NAMALWA (cell line): ENCODE results near the gene NIPAL4.
A peak's percentile ranks its signal among the peaks of the same experiment; 100 is the strongest.
"Not testable (repeated sequence)": the region's sequence is repeated elsewhere in the genome, so short reads cannot be mapped to it uniquely, and the experiment has no call there.

Experiments used
- DNase-seq: peaks from one replicate; pipeline ENCODE4 v3.0.0-alpha.2; 2015; ENCODE audit warnings: low spot score

NIPAL4 gene

DNA sequence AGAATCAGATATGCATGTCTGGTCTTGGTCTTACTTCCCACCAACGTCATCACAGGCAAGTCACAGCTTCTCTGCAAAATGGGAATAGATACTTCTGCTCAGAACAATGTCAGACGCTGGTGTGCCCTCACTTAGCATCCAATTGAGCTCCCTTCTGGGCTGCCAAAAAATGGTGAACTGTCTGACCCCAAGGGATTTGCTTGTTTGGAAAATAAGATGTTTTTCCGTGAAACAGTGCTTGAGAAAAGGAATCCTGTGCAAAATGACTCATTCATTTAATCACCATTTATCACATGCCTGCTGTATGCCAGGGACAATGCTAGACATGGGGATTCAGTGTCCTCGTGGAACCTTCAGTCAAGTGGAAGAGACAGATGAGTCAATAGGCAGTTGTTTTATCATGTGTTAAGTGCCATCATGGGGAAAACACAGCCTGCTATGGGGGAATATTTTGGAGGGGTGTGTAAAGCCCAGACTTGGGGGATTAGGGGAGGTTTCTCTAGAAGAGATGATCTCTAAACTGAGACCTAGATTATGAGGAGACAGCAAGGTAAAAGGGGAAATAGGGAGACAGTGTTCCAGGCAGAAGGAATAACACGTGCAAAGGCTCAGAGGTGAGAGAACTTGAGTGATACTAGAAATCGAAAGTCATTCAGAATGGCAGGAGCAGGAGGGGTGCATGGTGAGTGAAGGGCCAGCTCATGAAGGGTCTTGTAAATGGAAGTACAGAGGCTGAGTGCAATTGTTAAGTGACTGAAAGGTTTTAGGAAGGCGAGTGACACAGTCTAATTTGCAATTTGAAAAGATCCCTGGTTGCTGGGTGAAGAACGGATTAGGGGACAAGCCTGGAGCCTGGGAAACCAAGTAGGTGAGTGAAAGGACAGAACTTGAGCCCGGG lies 3.9 kb downstream of the NIPAL4 start:
- DNase-seq, result no peak

GRCh38 chr5:157464519-157465171 lies 4.6 kb downstream of the NIPAL4 start:
- no peak for DNase-seq

DNA sequence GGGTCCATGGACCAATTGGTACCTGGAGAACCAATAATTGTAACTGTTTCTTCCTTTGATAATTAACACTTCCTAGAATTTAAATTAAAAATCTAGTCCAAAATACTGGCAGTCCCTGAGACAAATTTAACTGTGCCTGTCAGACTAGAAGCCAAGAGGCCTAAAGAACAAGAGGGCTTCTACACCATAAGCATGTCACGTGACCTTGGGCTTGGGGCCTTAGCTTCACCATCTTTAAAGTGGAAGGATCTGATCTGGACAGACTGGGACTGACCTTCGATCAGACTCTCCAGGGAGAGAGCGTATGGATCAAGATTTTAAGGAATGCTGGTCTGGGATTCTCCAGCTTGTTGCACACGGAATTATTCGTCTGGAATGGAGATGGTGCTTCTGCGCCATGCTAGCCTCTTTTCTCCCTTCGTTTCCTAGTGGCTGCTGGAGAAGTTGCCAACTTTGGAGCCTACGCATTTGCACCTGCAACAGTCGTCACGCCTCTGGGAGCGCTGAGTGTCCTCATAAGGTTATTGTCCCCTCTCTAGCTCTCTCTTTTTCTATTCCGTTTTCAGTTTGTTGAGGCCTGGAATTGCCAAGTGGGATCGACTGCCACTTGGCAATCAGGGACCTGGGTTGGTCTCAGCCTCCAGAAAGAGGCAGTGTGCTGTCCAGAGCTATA lies 8.4 kb downstream of the NIPAL4 start:
- DNase-seq, result no peak

DNA sequence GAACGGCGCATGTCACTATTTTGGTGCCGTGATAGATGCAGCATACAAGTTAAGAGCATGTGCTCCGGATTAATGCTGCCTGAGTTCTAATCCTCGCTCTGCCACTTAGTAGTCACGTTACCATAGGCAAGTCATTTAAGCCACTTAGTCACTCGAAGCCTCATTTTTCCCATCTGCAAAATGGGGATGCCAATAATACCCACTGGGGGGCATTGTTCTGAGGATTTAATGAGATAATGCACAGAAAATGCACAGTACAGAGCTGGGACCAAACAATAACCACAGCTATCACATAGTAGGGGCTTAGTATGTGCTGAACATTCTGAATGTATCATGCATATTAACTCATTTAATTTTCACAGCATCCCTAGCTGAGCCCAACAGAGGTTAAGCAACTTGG lies 9.1 kb downstream of the NIPAL4 start:
- peak; percentile 58 for DNase-seq

- DNase-seq, result no peak
Observed at GRCh38 chr5:157469687-157470086, 9.7 kb downstream of the NIPAL4 start.

- no peak for DNase-seq
Observed at GRCh38 chr5:157470631-157471030, 10.6 kb downstream of the NIPAL4 start.

- peak; percentile 72 for DNase-seq
Observed at GRCh38 chr5:157471709-157472108, 11.7 kb downstream of the NIPAL4 start.

DNA sequence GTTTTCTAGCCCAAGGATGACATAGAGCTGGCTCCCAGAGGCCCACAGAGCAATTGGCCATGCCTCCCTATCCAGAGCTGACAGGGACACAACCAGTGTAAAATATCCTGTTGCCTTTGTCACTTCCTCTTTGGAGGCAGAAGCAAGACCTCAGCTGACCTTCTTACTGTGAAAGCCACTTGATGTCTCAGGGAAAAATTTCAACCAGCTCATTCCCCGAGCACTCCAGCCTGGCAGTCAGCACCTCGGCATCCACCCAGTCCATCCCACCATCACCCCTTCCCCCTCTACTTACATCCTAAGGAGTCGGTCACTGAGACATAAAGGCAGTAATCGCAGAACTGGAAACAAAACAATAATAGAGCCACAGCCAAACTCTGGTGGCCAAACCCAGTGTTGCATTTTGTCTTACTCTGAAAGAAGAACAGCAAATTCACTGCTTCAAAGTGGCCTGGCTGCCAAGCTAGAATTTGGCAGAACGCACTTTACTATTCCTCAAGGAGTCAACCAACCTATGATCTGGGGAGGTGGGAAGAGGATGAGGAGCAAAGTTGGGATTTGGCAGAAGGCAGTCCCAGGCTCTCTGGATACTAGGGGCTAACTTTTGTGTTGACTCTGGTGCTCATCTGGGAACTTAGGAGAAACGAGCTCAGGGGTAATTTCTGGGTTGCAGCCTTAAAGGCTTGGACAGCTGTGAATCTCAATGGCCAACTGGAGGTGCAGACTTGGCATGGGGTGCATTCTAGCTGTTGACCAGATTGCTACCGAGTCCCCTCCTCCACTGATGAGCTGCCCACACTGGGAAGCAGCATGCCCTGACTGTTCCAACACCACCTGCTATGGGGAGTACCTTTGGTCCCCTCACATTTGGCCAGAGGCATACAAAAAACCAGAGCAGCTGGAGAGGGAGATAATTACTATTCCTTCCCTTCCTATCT lies 13.6 kb downstream of the NIPAL4 start:
- no peak for DNase-seq

- DNase-seq, result no peak
Observed at GRCh38 chr5:157475432-157475831, 15.4 kb downstream of the NIPAL4 start.

DNA sequence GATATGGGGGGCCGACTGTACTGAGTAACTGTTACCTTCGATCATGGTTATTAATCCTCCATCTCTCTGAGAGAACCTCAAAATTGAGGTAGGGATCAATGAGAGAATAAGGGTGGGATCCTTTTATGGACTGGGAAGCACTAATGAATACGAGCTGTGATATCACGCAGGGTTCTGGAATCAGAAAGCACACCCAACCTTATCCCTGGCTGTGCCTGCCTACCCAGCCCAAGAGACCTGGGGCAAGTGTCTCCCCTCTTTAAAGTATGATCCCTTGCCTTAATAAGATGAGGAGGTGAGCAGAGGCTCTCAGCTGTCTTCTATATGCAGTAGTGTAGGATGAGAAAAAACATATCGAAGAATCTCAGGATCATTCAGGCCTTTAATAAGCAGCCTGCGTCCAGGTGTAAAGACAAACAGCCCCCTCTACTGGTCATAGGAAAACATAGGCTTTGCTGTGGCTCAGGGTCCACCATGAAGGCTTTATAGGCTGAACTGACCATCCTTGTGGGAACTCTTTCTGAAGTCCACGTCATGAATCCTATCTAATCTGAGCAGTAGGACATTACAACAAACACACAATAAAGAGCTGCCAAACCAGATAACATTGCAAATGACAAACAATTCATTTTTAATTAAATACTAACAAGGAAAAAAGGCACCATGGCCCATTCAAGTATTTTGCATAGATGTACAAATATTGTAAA lies 16.8 kb downstream of the NIPAL4 start:
- DNase-seq, result peak; percentile 76

DNA sequence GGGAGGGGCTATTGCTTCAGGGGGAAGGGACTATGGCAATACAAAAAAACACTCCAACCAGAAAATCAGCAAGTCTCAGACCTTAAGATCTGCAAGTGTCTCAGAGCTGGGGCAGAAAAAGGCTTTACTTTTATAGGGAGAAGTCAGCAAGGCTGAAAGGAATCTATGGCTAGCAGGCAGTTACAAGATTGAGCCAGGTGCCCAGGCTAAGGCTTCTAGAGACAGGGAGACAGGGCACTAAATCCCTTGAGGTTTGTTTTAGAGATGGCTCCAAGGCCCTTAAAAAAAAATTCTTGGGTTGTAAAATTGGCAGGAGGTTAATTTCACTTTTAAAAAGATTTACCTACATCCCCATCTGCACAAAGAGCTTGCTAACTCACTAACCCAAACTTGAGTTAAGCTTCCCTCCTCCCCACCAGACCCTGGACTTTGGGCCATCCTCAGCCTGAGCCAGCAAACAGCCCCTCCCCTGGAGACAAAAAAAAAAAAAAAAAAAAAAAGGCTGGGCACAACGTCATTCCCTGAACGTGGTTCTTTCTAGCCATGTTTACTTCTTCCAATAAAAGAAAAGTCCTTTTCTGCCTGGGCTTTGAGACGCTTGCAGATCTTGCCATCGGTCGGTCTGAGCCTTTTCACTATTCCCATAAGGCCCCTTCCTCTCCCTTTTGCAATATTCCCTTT lies 17.9 kb downstream of the NIPAL4 start:
- no peak for DNase-seq

DNA sequence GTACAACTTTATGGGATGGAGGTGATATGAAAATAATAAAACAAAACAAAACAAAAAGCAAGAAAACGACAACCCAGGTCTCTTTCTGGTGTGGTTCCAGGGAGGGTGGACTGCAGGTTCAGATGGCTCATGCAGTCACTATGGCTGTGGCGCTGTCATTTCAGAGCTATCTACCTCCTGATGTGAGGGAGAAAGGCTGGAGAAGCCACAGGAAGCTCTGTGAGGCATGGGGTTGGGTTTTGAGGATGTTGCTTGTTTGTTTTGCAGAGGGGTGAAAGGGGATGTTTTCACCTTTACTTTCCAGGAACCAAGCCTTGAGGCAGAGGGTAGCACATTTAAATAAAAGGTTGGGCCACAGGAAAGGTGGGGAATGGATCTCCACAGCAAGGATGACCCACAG lies 18.7 kb downstream of the NIPAL4 start:
- no peak for DNase-seq

GRCh38 chr5:157479166-157479565 lies 19.2 kb downstream of the NIPAL4 start:
- no peak for DNase-seq

GRCh38 chr5:157479612-157480510 lies 19.8 kb downstream of the NIPAL4 start:
- no peak for DNase-seq

DNA sequence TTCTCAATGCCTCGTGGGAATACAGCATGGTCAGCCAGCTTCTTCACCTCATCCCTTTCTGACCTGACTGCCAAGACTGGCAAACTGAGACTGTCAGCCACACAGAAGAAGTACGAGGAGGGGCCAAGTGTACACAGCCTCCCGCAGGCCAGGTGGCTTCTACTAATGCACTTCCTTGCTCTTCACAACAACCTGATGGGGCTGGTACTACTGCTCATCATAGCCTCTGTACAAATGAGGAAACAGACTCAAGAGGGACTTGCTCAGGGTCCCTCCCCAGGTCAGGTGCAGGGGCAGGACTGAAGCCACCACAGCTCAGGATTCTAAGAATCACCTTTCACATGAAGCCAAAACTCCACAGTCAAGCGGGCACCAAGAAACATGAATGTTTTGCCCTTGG lies 21.3 kb downstream of the NIPAL4 start:
- DNase-seq, result peak; percentile 63

DNA sequence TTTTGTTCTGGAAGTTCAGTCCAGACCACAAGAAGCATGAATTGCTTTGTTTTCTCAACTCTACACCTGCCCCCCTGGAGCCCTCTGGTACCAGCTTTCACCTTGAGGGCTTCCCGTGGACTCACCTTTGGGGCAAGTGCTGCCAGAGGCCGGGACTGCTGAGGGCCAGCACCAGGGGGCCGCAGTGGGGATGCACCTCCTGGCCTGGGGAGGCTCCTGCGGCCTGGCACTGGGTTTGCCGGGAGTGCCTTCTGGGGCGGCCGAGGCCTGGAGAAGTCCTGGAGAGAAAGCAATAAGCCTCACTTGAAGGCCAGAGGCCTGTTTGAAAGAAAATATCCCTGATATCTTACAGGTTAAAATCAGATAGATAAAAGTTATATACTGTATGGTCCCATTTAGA lies 21.7 kb downstream of the NIPAL4 start:
- DNase-seq, result no peak

GRCh38 chr5:157482702-157483101 lies 22.7 kb downstream of the NIPAL4 start:
- not testable (repeated sequence) for DNase-seq

DNA sequence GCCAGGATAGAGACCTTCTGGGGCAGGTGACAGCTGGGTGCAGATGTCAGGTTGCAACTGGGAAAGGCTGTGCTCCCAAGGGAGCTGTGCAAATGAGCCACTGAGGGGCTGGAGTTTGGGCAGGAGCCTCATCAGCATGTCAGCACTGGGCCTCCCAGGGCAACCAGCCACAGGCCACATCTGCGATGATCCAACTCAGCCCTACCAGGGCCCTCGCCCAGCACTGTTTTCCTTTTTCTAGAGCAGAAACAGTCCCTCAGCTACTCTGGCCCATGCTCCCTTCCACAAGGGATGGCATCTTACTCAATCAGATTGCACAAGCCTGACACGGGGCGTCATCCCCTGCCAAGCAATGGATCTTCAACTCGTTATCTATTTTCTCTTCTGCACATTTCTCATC lies 24.8 kb downstream of the NIPAL4 start:
- peak; percentile 48 for DNase-seq

GRCh38 chr5:157485340-157485739 lies 25.3 kb downstream of the NIPAL4 start:
- DNase-seq, result peak; percentile 28
